Measurements from ENCODE around the gene TFF2. TPM values are rescaled to one million over a fixed set of nuclear protein-coding genes. Genes with fewer than 3 reads are reported as not detected.

The TFF2 gene
- total RNA-seq, 1 experiment from 2014 or later, result not detected

DNA sequence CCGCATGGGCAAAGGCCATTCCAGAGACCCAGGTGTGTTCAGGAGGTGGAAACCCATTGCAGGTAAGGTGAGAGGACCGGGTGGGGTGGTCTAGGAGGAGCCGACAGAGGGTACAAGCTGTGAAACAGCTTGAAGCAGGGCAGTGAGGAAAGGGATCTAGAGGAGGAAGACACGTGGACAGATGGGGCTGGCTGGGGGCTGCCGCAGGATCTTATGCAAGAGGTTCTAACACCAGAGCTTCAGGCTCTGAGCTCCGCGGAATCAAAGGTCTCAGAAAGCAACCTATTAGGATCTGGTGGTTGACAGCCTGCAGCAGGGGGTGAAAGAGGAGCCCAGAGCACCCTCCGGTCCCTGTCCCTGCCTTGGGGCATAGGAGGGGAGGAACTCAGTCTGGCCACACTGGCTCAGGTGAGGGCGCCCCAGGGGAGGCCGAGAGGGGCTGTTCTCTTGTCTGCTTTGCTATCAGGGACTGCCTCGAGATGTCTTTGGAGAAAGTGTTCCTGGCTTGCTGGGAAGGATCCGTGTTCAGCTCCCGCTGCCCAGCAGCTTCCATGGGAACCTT lies 13.6 kb upstream of the TFF2 start:
- Histone ChIP-seq H3K27me3 (peaks cover 11% of the 10 kb centered on the region; the same call in 1 of the 2 replicates), H3K27ac (no peak overlapping the region), H3K4me3 (no peak overlapping the region), H3K4me1 (no peaks in the 10 kb centered on the region), H3K36me3 (no peaks in the 10 kb centered on the region), H3K9me3 (replicated peaks) (no peaks in the 10 kb centered on the region)
- no peak for DNase-seq

DNA sequence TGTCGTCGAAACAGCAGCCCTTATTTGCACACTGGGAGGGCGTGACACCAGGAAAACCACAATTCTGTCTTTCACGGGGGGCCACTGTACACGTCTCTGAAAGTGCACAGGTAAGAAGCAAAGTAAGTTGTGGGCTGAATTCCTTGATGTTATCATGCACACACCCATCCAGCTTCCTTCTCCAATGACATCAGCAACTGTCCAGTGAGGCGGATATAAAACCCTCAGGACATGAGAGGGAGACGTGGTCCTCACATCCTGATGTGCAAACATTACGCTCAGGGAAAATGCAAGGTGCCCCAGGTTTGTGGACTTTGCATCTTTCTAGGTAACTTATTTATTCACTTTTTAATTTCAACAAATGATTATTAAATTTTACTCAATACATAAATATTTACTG lies 12.5 kb upstream of the TFF2 start:
- H3K36me3 ChIP-seq, result no peaks in the 10 kb centered on the region
- DNase-seq, result no peak
- peaks cover 11% of the 10 kb centered on the region; the same call in 1 of the 2 replicates for H3K27me3 ChIP-seq
- no peak overlapping the region for H3K27ac ChIP-seq
- no peak overlapping the region for H3K4me3 ChIP-seq
- no peaks in the 10 kb centered on the region for H3K4me1 ChIP-seq
- H3K9me3 ChIP-seq (replicated peaks), result no peaks in the 10 kb centered on the region

DNA sequence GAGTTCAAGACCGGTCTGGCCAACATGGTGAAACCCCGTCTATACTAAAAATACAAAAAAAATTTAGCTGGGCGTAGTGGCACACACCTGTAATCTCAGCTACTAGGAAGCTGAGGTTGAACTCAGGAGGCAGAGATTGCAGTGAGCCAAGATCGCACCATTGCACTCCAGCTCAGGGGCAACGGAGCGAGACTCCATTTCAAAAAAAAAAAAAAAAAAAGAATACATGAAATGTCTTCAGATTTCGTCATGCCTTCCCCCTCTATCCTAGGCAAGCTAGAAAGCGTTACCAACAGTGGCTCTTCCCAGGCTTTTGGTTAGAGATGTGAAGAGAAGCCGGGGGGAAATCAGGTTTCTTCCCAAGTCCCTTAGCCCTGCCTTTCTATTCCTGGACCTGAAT lies 11.9 kb upstream of the TFF2 start:
- Histone ChIP-seq H3K36me3 (no peaks in the 10 kb centered on the region), H3K27me3 (peaks cover 11% of the 10 kb centered on the region; the same call in 1 of the 2 replicates), H3K4me3 (no peak overlapping the region), H3K4me1 (no peaks in the 10 kb centered on the region), H3K27ac (no peak overlapping the region), H3K9me3 (replicated peaks) (no peaks in the 10 kb centered on the region)
- no peak for DNase-seq

DNA sequence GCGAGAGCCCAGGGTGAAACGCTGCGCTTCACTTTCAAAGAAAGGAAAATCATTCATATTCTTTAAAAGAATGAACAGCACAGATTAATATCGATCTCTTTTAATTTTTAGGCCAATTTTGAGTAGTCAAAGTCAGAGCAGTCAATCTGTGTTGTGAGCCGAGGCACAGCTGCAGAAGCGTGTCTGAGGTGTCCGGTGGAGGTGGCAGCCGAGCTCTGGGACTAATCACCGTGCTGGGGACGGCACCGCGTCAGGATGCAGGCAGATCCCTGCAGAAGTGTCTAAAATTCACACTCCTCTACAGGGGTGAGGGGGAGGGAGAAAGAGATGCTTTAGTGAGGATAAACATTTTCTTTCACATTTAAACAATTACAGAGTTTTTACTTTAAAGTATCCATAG lies 11.4 kb upstream of the TFF2 start:
- Histone ChIP-seq H3K4me1 (no peaks in the 10 kb centered on the region), H3K4me3 (no peak overlapping the region), H3K36me3 (no peaks in the 10 kb centered on the region), H3K27me3 (peaks cover 11% of the 10 kb centered on the region; the same call in 1 of the 2 replicates), H3K9me3 (replicated peaks) (no peaks in the 10 kb centered on the region), H3K27ac (no peak overlapping the region)
- DNase-seq, result no peak

DNA sequence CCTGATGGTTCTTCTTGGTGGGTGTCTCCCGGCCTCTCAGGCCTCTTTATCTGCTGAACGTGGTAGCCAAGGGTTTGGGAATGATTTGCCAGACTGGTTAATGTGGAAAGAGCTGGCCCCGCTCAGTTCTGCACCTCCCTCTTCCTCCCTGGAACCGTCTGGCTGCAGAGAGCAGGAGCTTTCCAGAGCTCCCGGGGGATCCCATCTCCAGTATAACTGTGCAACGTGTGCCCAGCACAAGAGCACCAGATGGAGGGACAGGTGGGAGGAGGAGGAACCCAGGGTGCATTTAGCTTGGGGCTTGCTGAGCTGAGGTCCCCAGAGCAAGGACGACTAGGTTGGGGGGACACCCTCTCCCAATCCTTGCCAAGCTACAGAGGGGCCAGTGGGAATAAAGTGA lies 10.5 kb upstream of the TFF2 start:
- Histone ChIP-seq H3K36me3 (no peaks in the 10 kb centered on the region), H3K27me3 (peaks cover 11% of the 10 kb centered on the region; the same call in 1 of the 2 replicates), H3K9me3 (replicated peaks) (no peaks in the 10 kb centered on the region), H3K4me3 (no peak overlapping the region), H3K4me1 (no peaks in the 10 kb centered on the region), H3K27ac (no peak overlapping the region)
- DNase-seq, result no peak

DNA sequence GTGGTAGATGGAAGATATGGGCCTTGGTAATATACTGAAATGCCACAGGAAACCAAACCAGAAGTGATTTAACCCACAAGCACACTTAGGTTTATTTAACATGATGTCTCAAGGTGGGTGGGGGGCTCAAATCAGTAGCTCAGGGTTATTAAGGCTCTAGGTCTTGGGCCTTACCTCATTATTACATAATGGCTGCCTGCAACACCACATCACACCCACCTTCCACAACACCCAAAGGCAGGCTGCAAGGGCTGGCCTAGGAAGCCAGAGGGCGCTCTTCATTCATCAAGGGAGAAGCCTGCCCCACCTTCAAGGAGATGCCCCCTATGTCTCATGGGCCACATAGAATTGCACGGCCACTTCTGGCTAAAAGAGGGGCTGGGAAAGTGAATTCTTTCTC lies 9.5 kb upstream of the TFF2 start:
- DNase-seq, result no peak
- Histone ChIP-seq H3K4me1 (no peaks in the 10 kb centered on the region), H3K4me3 (no peak overlapping the region), H3K27ac (no peak overlapping the region), H3K9me3 (replicated peaks) (no peaks in the 10 kb centered on the region), H3K36me3 (no peaks in the 10 kb centered on the region), H3K27me3 (peaks cover 9% of the 10 kb centered on the region; the same call in 1 of the 2 replicates)

DNA sequence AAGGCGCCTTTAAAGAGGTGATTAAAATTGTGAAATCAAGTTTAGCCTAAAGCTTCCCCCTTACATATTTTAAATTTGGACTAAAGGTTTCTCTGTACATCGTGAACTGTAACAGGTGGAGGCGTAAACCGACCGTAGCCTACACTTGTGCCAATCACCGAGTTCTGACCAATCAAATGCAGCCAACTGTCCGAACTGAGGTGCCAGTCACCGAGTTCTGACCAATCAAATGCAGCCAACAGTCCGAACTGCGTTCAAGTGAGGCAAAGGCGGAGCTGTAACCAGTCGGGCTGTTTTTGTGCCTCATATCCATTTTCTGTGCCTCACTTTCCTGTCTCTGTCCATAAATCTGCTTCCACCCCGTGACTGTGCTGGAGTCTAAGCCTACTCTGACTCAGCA lies 8.1 kb upstream of the TFF2 start:
- no peak for DNase-seq
- H3K9me3 ChIP-seq (replicated peaks), result no peaks in the 10 kb centered on the region; the same call in 1 of the 2 replicates
- H3K4me1 ChIP-seq, result no peaks in the 10 kb centered on the region
- H3K27me3 ChIP-seq, result peaks cover 8% of the 10 kb centered on the region; the same call in 1 of the 2 replicates
- H3K27ac ChIP-seq, result no peak overlapping the region
- H3K4me3 ChIP-seq, result no peak overlapping the region
- no peaks in the 10 kb centered on the region for H3K36me3 ChIP-seq

DNA sequence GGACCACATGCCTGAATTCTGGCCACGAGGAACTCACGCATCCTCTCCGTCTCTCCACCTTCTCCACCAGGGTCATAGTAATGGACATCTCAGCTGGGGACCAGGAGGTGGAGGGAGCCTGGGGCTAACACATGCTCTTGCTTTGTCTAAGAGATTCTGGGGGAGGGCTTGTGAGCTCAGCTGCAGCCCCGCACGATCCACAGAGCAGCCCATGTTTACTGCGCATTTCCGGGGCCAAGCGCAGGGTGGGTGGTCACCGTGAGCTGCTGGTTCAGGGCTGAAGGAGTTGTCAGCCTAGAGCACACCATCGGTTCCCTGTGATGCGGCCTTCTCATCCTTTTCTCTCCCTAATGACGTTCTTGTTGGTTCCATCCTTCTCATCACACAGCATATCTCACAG lies 7.5 kb upstream of the TFF2 start:
- Histone ChIP-seq H3K4me1 (no peaks in the 10 kb centered on the region), H3K4me3 (no peak overlapping the region), H3K9me3 (replicated peaks) (no peaks in the 10 kb centered on the region; the same call in 1 of the 2 replicates), H3K27ac (no peak overlapping the region), H3K36me3 (no peaks in the 10 kb centered on the region), H3K27me3 (peaks cover 5% of the 10 kb centered on the region; the same call in 1 of the 2 replicates)
- DNase-seq, result no peak

DNA sequence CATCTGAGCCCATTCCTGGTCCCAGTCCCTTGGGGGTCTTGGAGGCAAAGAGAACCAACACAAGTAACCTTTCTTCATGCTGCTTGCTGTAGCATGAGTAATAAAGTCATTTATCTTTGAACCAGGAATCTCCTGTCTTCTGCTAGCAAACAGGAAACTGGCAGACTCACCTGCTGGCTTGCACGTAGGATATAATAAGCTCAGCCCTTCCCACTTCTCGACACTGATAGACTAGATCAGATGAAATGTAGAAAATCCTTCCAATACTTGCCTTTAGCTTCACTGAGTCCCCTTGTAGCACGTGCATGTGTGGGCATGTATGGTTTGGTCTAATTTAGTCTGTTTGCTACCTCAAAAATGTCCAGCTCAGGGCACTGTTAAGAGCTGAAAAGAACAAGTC lies 6.5 kb upstream of the TFF2 start:
- no peak overlapping the region for H3K27ac ChIP-seq
- H3K36me3 ChIP-seq, result no peaks in the 10 kb centered on the region
- H3K9me3 ChIP-seq (replicated peaks), result no peaks in the 10 kb centered on the region; the same call in 1 of the 2 replicates
- no peak overlapping the region for H3K4me3 ChIP-seq
- no peaks in the 10 kb centered on the region for H3K4me1 ChIP-seq
- no peak for DNase-seq
- no peaks in the 10 kb centered on the region for H3K27me3 ChIP-seq

DNA sequence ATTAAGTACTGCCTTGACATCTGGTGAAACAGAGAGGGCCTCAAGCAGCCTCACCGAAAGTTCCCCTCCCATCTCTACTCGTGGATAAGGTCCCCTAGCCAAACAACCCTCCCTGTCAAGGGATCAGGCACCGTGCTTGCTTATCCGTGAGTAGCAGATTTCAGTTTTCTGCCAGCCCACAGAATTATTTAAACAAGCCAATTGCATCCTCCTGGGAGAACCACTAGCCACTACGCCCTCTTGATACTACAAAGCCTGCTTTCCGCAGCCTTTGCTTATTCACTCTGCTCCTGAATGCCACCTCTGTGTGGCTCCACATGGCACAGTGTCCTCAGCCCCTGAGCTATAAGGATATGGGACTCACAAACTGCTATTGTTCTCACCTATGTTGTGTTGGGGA lies 5.9 kb upstream of the TFF2 start:
- no peaks in the 10 kb centered on the region for H3K4me1 ChIP-seq
- no peak overlapping the region for H3K27ac ChIP-seq
- no peaks in the 10 kb centered on the region for H3K27me3 ChIP-seq
- no peaks in the 10 kb centered on the region for H3K36me3 ChIP-seq
- DNase-seq, result no peak
- no peak overlapping the region for H3K4me3 ChIP-seq
- H3K9me3 ChIP-seq (replicated peaks), result no peaks in the 10 kb centered on the region; the same call in 1 of the 2 replicates

DNA sequence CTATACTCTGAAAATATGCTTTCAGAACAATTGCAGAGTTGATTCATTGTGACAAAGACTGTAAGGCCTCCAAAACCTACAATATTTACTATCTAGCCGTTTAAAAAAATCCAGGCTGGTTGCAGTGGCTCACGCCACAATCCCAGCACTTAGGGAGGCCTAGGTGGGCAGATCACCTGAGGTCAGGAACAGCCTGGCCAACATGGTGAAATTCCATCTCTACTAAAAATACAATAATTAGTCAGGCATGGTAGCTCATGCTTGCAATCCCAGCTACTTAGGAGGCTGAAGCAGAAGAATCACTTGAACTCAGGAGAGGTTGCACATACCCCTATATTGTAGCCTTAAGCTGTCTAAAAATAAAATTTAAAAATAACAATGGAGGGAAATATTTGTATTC lies 5.3 kb upstream of the TFF2 start:
- H3K27me3 ChIP-seq, result no peaks in the 10 kb centered on the region
- no peaks in the 10 kb centered on the region for H3K36me3 ChIP-seq
- H3K27ac ChIP-seq, result no peak overlapping the region
- H3K4me3 ChIP-seq, result no peak overlapping the region
- H3K9me3 ChIP-seq (replicated peaks), result no peaks in the 10 kb centered on the region; the same call in 1 of the 2 replicates
- DNase-seq, result no peak
- no peaks in the 10 kb centered on the region for H3K4me1 ChIP-seq

DNA sequence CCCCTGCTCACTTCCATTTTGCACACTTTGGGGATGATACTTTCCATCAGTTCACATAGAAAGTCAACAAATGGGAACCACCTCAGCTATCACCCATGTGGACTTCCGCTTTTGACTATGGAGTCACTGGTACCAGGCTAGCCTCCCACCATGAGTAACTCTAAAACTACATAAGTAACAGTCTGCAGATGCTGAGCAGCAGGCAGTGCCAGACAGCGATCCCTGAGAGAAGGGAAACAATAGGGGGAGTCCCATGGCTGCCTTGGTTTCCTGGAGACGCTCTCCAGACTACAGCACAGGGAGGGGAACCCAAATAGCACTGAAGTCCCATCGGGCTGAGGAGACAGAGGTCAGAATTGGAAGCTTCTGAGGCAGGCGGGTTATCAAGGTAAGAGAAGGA lies 2.8 kb upstream of the TFF2 start:
- H3K9me3 ChIP-seq (replicated peaks), result no peaks in the 10 kb centered on the region; the same call in 1 of the 2 replicates
- no peak for DNase-seq
- H3K4me3 ChIP-seq, result no peak overlapping the region
- no peaks in the 10 kb centered on the region for H3K4me1 ChIP-seq
- H3K36me3 ChIP-seq, result no peaks in the 10 kb centered on the region
- no peaks in the 10 kb centered on the region for H3K27me3 ChIP-seq
- no peak overlapping the region for H3K27ac ChIP-seq

DNA sequence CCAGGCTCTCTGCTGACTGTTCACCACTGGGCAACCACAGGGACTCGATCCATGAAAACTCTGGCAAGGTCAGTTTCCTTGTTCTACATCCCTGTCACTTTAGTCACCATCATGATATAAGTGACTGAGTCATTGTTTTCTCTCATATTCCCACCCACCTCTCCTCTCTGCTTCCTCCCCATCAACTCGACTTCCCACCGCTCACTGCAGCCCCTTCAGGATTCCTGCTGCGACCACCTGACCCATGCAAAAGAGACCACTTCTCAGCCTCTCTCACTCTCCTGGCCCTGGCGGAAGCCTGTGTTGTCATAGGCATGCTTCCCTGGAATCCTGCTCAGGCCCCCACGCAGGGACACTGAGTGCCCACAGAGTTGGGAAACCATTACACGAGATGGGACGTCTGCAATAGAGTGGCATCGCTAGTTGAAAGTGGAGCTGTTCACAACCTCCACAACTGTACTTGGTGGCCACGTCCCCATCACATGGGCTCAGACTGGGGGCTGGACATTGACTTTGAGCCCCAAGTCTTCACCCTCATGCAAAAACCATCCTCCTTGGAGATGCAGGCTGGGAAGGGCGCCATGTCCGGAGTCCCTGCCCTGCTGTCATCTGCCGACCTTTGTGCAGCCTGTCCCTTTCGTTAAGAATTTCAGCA lies 1.8 kb upstream of the TFF2 start:
- H3K27ac ChIP-seq, result no peak overlapping the region
- no peak for DNase-seq
- H3K4me3 ChIP-seq, result no peak overlapping the region
- no peaks in the 10 kb centered on the region for H3K27me3 ChIP-seq
- H3K9me3 ChIP-seq (replicated peaks), result no peaks in the 10 kb centered on the region; the same call in 1 of the 2 replicates
- H3K4me1 ChIP-seq, result no peaks in the 10 kb centered on the region
- H3K36me3 ChIP-seq, result no peaks in the 10 kb centered on the region

DNA sequence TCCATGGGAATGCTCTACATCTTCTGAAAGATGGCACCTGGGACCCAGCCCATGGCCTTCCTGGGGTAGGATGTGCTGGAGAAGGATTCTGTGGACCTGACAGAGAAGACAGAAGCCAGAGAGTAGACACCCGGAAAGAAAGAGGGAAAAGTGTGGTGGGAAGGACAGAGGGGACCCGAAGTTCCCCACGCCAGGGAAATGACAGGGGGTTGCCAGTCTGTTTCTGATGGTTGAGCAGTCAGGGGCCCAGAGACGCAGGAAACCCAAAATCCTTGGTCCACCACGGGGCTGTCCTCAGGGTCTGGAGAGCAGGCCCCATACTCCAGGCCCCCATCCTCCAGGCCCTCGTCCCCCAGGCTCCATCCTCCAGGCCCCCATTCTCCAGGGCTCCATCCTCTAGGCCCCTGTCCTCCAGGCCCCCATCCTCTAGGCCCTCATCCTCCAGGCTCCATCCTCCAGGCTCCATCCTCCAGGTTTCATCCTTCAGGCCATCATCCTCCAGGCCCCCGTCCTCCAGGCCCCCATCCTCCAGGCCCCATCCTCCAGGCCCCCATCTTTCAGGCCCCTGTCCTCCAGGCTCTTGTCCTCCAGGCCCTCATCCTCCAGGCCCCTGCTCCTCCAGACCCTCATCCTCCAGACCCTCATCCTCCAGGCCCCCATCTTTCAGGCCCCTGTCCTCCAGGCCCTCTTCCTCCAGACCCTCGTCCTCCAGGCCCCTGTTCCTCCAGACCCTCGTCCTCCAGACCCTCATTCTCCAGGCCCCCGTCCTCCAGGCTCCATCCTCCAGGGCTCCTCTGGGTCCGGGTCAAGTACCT lies 1.0 kb upstream of the TFF2 start:
- Histone ChIP-seq H3K4me3 (no peak overlapping the region), H3K27me3 (no peaks in the 10 kb centered on the region), H3K36me3 (no peaks in the 10 kb centered on the region), H3K27ac (no peak overlapping the region), H3K4me1 (no peaks in the 10 kb centered on the region), H3K9me3 (replicated peaks) (no peaks in the 10 kb centered on the region; the same call in 1 of the 2 replicates)
- DNase-seq, result no peak

DNA sequence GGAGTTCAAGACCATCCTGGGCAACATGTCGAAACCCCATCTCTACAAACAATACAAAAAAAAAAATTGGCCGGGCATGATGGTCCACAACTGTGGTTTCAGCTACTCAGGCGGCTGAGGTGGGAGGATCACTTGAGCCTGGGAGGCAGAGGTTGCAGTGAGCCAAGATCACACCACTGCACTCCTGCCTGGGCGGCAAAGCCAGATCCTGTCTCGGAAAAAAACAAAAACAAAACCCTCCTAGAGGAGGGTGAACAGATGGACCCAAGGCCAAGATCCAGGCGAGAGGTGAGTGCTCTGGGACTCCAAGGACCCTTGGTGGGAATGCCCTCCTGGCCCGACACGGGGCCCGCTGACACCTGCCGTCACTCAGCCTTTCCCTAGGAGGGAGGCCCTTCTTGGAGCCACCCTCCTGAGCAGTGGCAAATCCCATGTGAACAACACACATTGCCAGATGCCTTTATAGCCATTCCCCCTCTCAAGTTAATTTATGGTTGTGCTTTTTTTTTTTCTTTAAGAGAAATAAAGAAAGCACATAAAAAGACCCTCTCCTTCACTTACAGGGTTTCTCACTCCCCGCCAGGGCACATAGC lies 380 bp downstream of the TFF2 start:
- Histone ChIP-seq H3K9me3 (replicated peaks) (no peaks in the 10 kb centered on the region; the same call in 1 of the 2 replicates), H3K27ac (no peak overlapping the region), H3K27me3 (no peaks in the 10 kb centered on the region), H3K4me3 (no peak overlapping the region), H3K4me1 (no peaks in the 10 kb centered on the region), H3K36me3 (no peaks in the 10 kb centered on the region)
- DNase-seq, result no peak

All from SJCRH30 (cell line).